Sigmoid colon (tissue), 7 donors: ENCODE data around the gene FAM124B. TPM values are rescaled to one million over a fixed set of nuclear protein-coding genes. Genes with fewer than 3 reads are reported as not detected.

Experiments
- DNase-seq: peaks from one replicate; pipeline ENCODE4 v3.0.0-alpha.2; 2019
- H3K27ac ChIP-seq, 4 donors: fragments of 200-600 bp; sonication (generic); one replicate each; pipeline ENCODE4 v1.5.1; 2016 to 2019; ENCODE audit warnings: mild to moderate bottlenecking in 1 of 4
- H3K27me3 ChIP-seq, 3 donors: fragments of 200-600 bp; sonication (generic); one replicate each; pipeline ENCODE4 v1.5.1; 2019; ENCODE audit warnings: mild to moderate bottlenecking in 1 of 3
- H3K36me3 ChIP-seq, 4 donors: fragments of 200-600 bp; sonication (generic); one replicate each; pipeline ENCODE4 v1.5.1; 2016 to 2019
- H3K4me1 ChIP-seq, 4 donors: fragments of 200-600 bp; sonication (generic); one replicate each; pipeline ENCODE4 v1.5.1; 2017 to 2019
- H3K4me3 ChIP-seq, 4 donors: fragments of 200-600 bp; sonication (generic); one replicate each; pipeline ENCODE4 v1.5.1; 2017 to 2019; ENCODE audit warnings: mild to moderate bottlenecking in 2 of 4, moderate library complexity in 1 of 4
- H3K9me3 ChIP-seq, 4 donors: fragments of 200-600 bp in 3 of 4; sonication (generic) in 3 of 4; one replicate each; pipeline versions ENCODE4 v1.5.1 to v1.6.1; 2013 to 2019
- CTCF ChIP-seq, 4 experiments: fragments of 450-650 bp in 3 of 4; fragments of 200-600 bp in 1 of 4; IDR thresholded peaks; one replicate each; pipeline ENCODE4 v1.5.1; 2016 to 2019; ENCODE audit warnings: antibody characterized with exemption in 4 of 4, mild to moderate bottlenecking in 3 of 4, moderate library complexity in 2 of 4
- EP300 ChIP-seq, 4 donors: sonication (generic); formaldehyde crosslinking; IDR thresholded peaks; one replicate each; pipeline ENCODE4 v1.6.1; 2017; ENCODE audit warnings: antibody characterized with exemption in 4 of 4
- POLR2A ChIP-seq, 2 donors: fragments of 450-650 bp; IDR thresholded peaks; one replicate each; pipeline ENCODE4 v1.6.1; 2016; ENCODE audit warnings: antibody characterized with exemption in 2 of 2, mild to moderate bottlenecking in 2 of 2, moderate library complexity in 2 of 2
- POLR2AphosphoS5 ChIP-seq, 4 donors: sonication (generic); formaldehyde crosslinking; IDR thresholded peaks; one replicate each; pipeline ENCODE4 v1.6.1; 2017; ENCODE audit warnings: antibody characterized with exemption in 4 of 4
- WGBS, 2 donors: extraction: QIAGEN DNeasy Blood & Tissue Kit; methylation state at CpG; one replicate each; pipeline ENCODE4 v1.1.7; 2013; 5-methylcytosine and 5-hydroxymethylcytosine counted together
- intact Hi-C: fragments of 100-400 bp; cut with DNase I; formaldehyde crosslinking; loops from one replicate; pipeline ENCODE4 v1.15.1; 2023
- polyA plus RNA-seq, 3 donors: library from polyadenylated mRNA; stranded (reverse); fragments of 200-250 nt; gene quantifications; one replicate each; pipeline ENCODE4 v1.2.3, GENCODE V29; 2013
- total RNA-seq, 4 donors: library from RNA; depleted of rRNA; stranded (reverse); fragments of >200 nt; gene quantifications; one replicate each; pipeline ENCODE4 v1.1.0, GENCODE V29; 2016
- donor health status: healthy with polysubstance abuse.
- donor health status: Bipolar disorder and iron deficiency.
- donor health status: healthy.

The FAM124B gene
- total and polyA plus RNA-seq, 7 donors: 0.23 to 1.9 (median 0.81) TPM

- TF ChIP-seq EP300 (IDR thresholded peaks at IDR 0.05): no peak
- no peak for TF ChIP-seq CTCF (IDR thresholded peaks at IDR 0.05)
- no peak for TF ChIP-seq POLR2AphosphoS5 (IDR thresholded peaks at IDR 0.05)
- Histone ChIP-seq H3K27me3 (no peaks in the 10 kb centered on the region), H3K4me1 (no peaks in the 10 kb centered on the region), H3K9me3 (no peaks in the 10 kb centered on the region), H3K4me3 (no peak overlapping the region), H3K27ac (no peak overlapping the region), H3K36me3 (no peaks in the 10 kb centered on the region)
- WGBS, 2 donors: 89 to 93% methylated on average over 9 of the region's 9 CpGs
- no peak for DNase-seq
- intact Hi-C loops: no loop called here
Measured at GRCh38 chr2:224395620-224396390, 6.1 kb downstream of the FAM124B start.

GRCh38 chr2:224393157-224393872, 8.6 kb downstream of the FAM124B start:
- Histone ChIP-seq H3K9me3 (no peaks in the 10 kb centered on the region), H3K36me3 (no peaks in the 10 kb centered on the region), H3K27me3 (no peaks in the 10 kb centered on the region), H3K27ac (no peak overlapping the region), H3K4me1 (no peaks in the 10 kb centered on the region), H3K4me3 (no peak overlapping the region)
- 96 to 98% methylated on average over 3 of the region's 3 CpGs for whole genome bisulfite sequencing, 2 donors
- DNase-seq: no peak
- intact Hi-C loops: no loop called here
- TF ChIP-seq POLR2AphosphoS5 (IDR thresholded peaks at IDR 0.05) (no peak), EP300 (IDR thresholded peaks at IDR 0.05) (no peak), POLR2A (IDR thresholded peaks at IDR 0.05) (no peak), CTCF (IDR thresholded peaks at IDR 0.05) (no peak)

GRCh38 chr2:224392545-224392944, 9.4 kb downstream of the FAM124B start:
- DNase-seq: no peak
- no peak for TF ChIP-seq EP300 (IDR thresholded peaks at IDR 0.05)
- TF ChIP-seq POLR2AphosphoS5 (IDR thresholded peaks at IDR 0.05): no peak
- no peak for TF ChIP-seq POLR2A (IDR thresholded peaks at IDR 0.05)
- TF ChIP-seq CTCF (IDR thresholded peaks at IDR 0.05): no peak
- intact Hi-C loops: no loop called here

GRCh38 chr2:224389317-224389716, 12.6 kb downstream of the FAM124B start:
- 90 to 93% methylated on average over 5 of the region's 5 CpGs for WGBS, 2 donors
- intact Hi-C loops: no loop called here

More at GRCh38 chr2:224392545-224392944, 9.4 kb downstream of the FAM124B start:
- WGBS, 2 donors: 49 to 70% methylated on average over 4 of the region's 4 CpGs
- H3K4me3 ChIP-seq: no peak overlapping the region
- H3K36me3 ChIP-seq: no peaks in the 10 kb centered on the region
- H3K4me1 ChIP-seq: no peaks in the 10 kb centered on the region
- no peak overlapping the region for H3K27ac ChIP-seq
- no peaks in the 10 kb centered on the region for H3K9me3 ChIP-seq
- no peaks in the 10 kb centered on the region for H3K27me3 ChIP-seq

More at GRCh38 chr2:224389317-224389716, 12.6 kb downstream of the FAM124B start:
- TF ChIP-seq EP300 (IDR thresholded peaks at IDR 0.05): no peak
- no peak for TF ChIP-seq CTCF (IDR thresholded peaks at IDR 0.05)
- no peak for TF ChIP-seq POLR2AphosphoS5 (IDR thresholded peaks at IDR 0.05)
- TF ChIP-seq POLR2A (IDR thresholded peaks at IDR 0.05): no peak
- no peaks in the 10 kb centered on the region for H3K9me3 ChIP-seq
- H3K27ac ChIP-seq: no peak overlapping the region
- no peak overlapping the region for H3K4me3 ChIP-seq
- H3K4me1 ChIP-seq: no peaks in the 10 kb centered on the region
- no peaks in the 10 kb centered on the region for H3K27me3 ChIP-seq
- H3K36me3 ChIP-seq: no peaks in the 10 kb centered on the region
- DNase-seq: no peak
